Astrocyte (in vitro differentiated cells and primary cell): ENCODE measurements around the gene CHD9NB. TPM values are rescaled to one million over a fixed set of nuclear protein-coding genes. Genes with fewer than 3 reads are reported as not detected.

Experiments used
- DNase-seq: peaks from one replicate; pipeline ENCODE4 v3.0.0-alpha.2; 2010; ENCODE audit warnings: low read depth
- FAIRE-seq: peaks from 2 replicates; lab custom pipeline; 2011; peaks lifted over from hg19 to GRCh38; lab: Jason Lieb, UNC
- H2AFZ ChIP-seq: 2 replicates; pipeline ENCODE4 v1.6.0; 2012; ENCODE audit warnings: low read depth, low read length, inconsistent platforms
- H3K27ac ChIP-seq: 2 replicates; pipeline ENCODE4 v1.5.1; 2011; ENCODE audit warnings: low read depth, low read length, inconsistent platforms
- H3K27me3 ChIP-seq: 2 replicates; pipeline ENCODE4 v1.6.0; 2011; ENCODE audit warnings: low read length, inconsistent platforms; ENCODE audit not compliant: insufficient read depth
- H3K36me3 ChIP-seq: 2 replicates; pipeline ENCODE4 v1.5.1; 2011; ENCODE audit warnings: low read length, inconsistent platforms; ENCODE audit not compliant: insufficient read depth
- H3K4me1 ChIP-seq: 2 replicates; pipeline ENCODE4 v1.5.1; 2011; ENCODE audit warnings: low read length, inconsistent platforms; ENCODE audit not compliant: insufficient read depth
- H3K4me2 ChIP-seq: 2 replicates; pipeline ENCODE4 v1.6.0; 2012; ENCODE audit warnings: low read length, inconsistent platforms
- H3K4me3 ChIP-seq: 2 replicates; pipeline ENCODE4 v1.5.1; 2011; ENCODE audit warnings: low read depth, mild to moderate bottlenecking, low read length, inconsistent platforms; ENCODE audit not compliant: insufficient read depth
- H3K79me2 ChIP-seq: 2 replicates; pipeline ENCODE4 v1.6.0; 2012; ENCODE audit warnings: mild to moderate bottlenecking, low read length, inconsistent platforms; ENCODE audit not compliant: insufficient read depth
- H3K9ac ChIP-seq: 2 replicates; pipeline ENCODE4 v1.6.0; 2012; ENCODE audit warnings: mild to moderate bottlenecking, low read length, inconsistent platforms
- H3K9me3 ChIP-seq: 2 replicates; pipeline ENCODE4 v1.5.1; 2012; ENCODE audit warnings: low read depth, mild to moderate bottlenecking, low read length, inconsistent platforms; ENCODE audit not compliant: insufficient read depth
- H4K20me1 ChIP-seq: 2 replicates; pipeline ENCODE4 v1.6.0; 2012; ENCODE audit warnings: low read length, inconsistent platforms; ENCODE audit not compliant: insufficient read depth
- H3K27ac Mint-ChIP-seq: one replicate; pipeline ENCODE4 v1.8.0; 2021; ENCODE audit warnings: mild to moderate bottlenecking, mixed read lengths; ENCODE audit not compliant: unreplicated experiment
- H3K27me3 Mint-ChIP-seq: one replicate; pipeline ENCODE4 v1.8.0; 2021; ENCODE audit warnings: low read depth, mixed read lengths; ENCODE audit not compliant: unreplicated experiment
- H3K36me3 Mint-ChIP-seq: one replicate; pipeline ENCODE4 v1.8.0; 2021; ENCODE audit warnings: low read depth, mixed read lengths; ENCODE audit not compliant: unreplicated experiment
- H3K4me1 Mint-ChIP-seq: one replicate; pipeline ENCODE4 v1.8.0; 2021; ENCODE audit warnings: low read depth, mixed read lengths; ENCODE audit not compliant: unreplicated experiment
- H3K4me3 Mint-ChIP-seq: one replicate; pipeline ENCODE4 v1.8.0; 2021; ENCODE audit warnings: mild to moderate bottlenecking, moderate library complexity, mixed read lengths; ENCODE audit not compliant: unreplicated experiment
- H3K9me3 Mint-ChIP-seq: one replicate; pipeline ENCODE4 v1.8.0; 2021; ENCODE audit warnings: mild to moderate bottlenecking, mixed read lengths; ENCODE audit not compliant: unreplicated experiment
- EZH2 ChIP-seq: IDR thresholded peaks from 2 replicates; pipeline ENCODE4 v1.6.1; 2012; ENCODE audit warnings: mild to moderate bottlenecking, low read length, inconsistent platforms; ENCODE audit not compliant: insufficient read depth
- total RNA-seq: library from RNA; stranded (reverse); gene quantifications from 2 replicates; pipeline ENCODE4 v1.2.1, GENCODE V29; 2021
- TF ChIP-seq, protein P1 (sequence below): IDR thresholded peaks from 2 replicates; pipeline ENCODE4 v1.5.1; 2011; ENCODE audit warnings: low read depth, mild to moderate bottlenecking, inconsistent platforms, low read length, moderate library complexity; ENCODE audit not compliant: insufficient read depth

CHD9NB gene
- total RNA-seq, 1 donor from 2014 or later: 3.3 TPM

GRCh38 chr16:53064081-53064578 lies 11.4 kb upstream of the CHD9NB start:
- no peak overlapping the region for H2AFZ ChIP-seq
- Mint-ChIP-seq H3K9me3 (no peaks in the 10 kb centered on the region), H3K4me1 (peaks cover 16% of the 10 kb centered on the region), H3K4me3 (no peak overlapping the region), H3K27ac (no peak overlapping the region), H3K27me3 (no peaks in the 10 kb centered on the region), H3K36me3 (no peaks in the 10 kb centered on the region)
- DNase-seq (no peak), FAIRE-seq (no peak)
- no peak overlapping the region for H3K27ac ChIP-seq
- TF ChIP-seq EZH2: no peak
- TF ChIP-seq, protein P1, sequence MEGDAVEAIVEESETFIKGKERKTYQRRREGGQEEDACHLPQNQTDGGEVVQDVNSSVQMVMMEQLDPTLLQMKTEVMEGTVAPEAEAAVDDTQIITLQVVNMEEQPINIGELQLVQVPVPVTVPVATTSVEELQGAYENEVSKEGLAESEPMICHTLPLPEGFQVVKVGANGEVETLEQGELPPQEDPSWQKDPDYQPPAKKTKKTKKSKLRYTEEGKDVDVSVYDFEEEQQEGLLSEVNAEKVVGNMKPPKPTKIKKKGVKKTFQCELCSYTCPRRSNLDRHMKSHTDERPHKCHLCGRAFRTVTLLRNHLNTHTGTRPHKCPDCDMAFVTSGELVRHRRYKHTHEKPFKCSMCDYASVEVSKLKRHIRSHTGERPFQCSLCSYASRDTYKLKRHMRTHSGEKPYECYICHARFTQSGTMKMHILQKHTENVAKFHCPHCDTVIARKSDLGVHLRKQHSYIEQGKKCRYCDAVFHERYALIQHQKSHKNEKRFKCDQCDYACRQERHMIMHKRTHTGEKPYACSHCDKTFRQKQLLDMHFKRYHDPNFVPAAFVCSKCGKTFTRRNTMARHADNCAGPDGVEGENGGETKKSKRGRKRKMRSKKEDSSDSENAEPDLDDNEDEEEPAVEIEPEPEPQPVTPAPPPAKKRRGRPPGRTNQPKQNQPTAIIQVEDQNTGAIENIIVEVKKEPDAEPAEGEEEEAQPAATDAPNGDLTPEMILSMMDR: no peak
- no peak overlapping the region for H3K4me2 ChIP-seq
- no peak overlapping the region for H3K4me3 ChIP-seq
- no peak overlapping the region for H3K9ac ChIP-seq
- H3K36me3 ChIP-seq: no peaks in the 10 kb centered on the region
- no peaks in the 10 kb centered on the region for H3K4me1 ChIP-seq
- H3K9me3 ChIP-seq: no peaks in the 10 kb centered on the region
- H3K27me3 ChIP-seq: no peaks in the 10 kb centered on the region
- H3K79me2 ChIP-seq: peaks cover 76% of the 10 kb centered on the region
- peaks cover 28% of the 10 kb centered on the region for H4K20me1 ChIP-seq

DNA sequence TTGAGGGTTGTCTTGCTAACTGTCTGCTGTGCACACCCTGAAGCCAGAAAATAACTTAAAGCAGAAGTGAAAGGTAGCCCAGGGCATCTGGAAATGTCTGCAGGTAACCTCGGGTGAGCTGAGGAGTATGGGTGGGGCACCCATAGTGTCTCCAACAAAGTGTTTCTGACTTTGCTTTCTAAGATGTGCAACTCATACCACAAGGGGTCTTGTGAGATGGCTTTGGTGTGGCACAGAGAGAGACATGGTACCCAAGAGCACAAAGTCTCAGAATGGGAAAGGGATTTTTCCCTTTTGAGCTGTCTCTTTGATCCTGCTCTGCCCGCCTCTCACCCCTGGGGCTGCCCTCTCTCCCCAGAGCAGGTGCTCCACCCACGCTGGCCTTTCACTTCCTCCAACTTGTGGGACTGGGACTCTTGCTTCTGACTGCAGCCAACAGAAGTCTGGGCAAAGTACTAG lies 9.0 kb upstream of the CHD9NB start:
- H4K20me1 ChIP-seq: peaks cover 31% of the 10 kb centered on the region
- H2AFZ ChIP-seq: no peak overlapping the region
- Mint-ChIP-seq H3K4me1 (peaks cover 19% of the 10 kb centered on the region), H3K27me3 (no peaks in the 10 kb centered on the region), H3K27ac (no peak overlapping the region), H3K9me3 (no peaks in the 10 kb centered on the region), H3K4me3 (no peak overlapping the region), H3K36me3 (peaks cover 4% of the 10 kb centered on the region)
- H3K27ac ChIP-seq: no peak overlapping the region
- H3K79me2 ChIP-seq: peaks cover 71% of the 10 kb centered on the region
- H3K4me3 ChIP-seq: no peak overlapping the region
- H3K36me3 ChIP-seq: no peaks in the 10 kb centered on the region
- H3K4me1 ChIP-seq: no peaks in the 10 kb centered on the region
- no peaks in the 10 kb centered on the region for H3K27me3 ChIP-seq
- H3K9ac ChIP-seq: no peak overlapping the region
- FAIRE-seq (no peak), DNase-seq (no peak)
- H3K9me3 ChIP-seq: no peaks in the 10 kb centered on the region
- H3K4me2 ChIP-seq: no peak overlapping the region
- no peak for TF ChIP-seq EZH2
- TF ChIP-seq, protein P1: no peak

- no peaks in the 10 kb centered on the region for H3K27me3 ChIP-seq
- H3K4me2 ChIP-seq: no peak overlapping the region
- H3K4me1 ChIP-seq: peaks cover 5% of the 10 kb centered on the region
- peaks cover 69% of the 10 kb centered on the region for H3K79me2 ChIP-seq
- Mint-ChIP-seq H3K36me3 (peaks cover 4% of the 10 kb centered on the region), H3K4me1 (peaks cover 22% of the 10 kb centered on the region), H3K27me3 (no peaks in the 10 kb centered on the region), H3K9me3 (no peaks in the 10 kb centered on the region), H3K27ac (no peak overlapping the region), H3K4me3 (no peak overlapping the region)
- no peak overlapping the region for H3K27ac ChIP-seq
- H3K4me3 ChIP-seq: no peak overlapping the region
- H2AFZ ChIP-seq: no peak overlapping the region
- H4K20me1 ChIP-seq: peaks cover 27% of the 10 kb centered on the region
- H3K9me3 ChIP-seq: no peaks in the 10 kb centered on the region
- TF ChIP-seq, protein P1: no peak
- DNase-seq (no peak), FAIRE-seq (no peak)
- no peak overlapping the region for H3K9ac ChIP-seq
- no peaks in the 10 kb centered on the region for H3K36me3 ChIP-seq
Measured at GRCh38 chr16:53061256-53061655, 8.6 kb upstream of the CHD9NB start.
